Upper lobe of left lung (tissue), 4 donors: ENCODE measurements around the gene HOXA7.

Source experiments
- EP300 ChIP-seq, 4 donors: sonication (generic); formaldehyde crosslinking; IDR thresholded peaks; one replicate each; pipeline ENCODE4 v1.5.1; 2017; ENCODE audit warnings: antibody characterized with exemption in 4 of 4, control low read depth in 2 of 4
- POLR2A ChIP-seq, 4 donors: fragments of 450-650 bp; IDR thresholded peaks; one replicate each; pipeline ENCODE4 v1.5.1; 2016 to 2017; ENCODE audit warnings: antibody characterized with exemption in 4 of 4, mild to moderate bottlenecking in 2 of 4
- POLR2AphosphoS5 ChIP-seq, 2 donors: sonication (generic); formaldehyde crosslinking; IDR thresholded peaks; one replicate each; pipeline ENCODE4 v1.5.1; 2017; ENCODE audit warnings: antibody characterized with exemption in 2 of 2
- TF ChIP-seq, protein P1 (sequence below), 6 experiments: fragments of 450-650 bp in 4 of 6; fragments of 200-600 bp in 2 of 6; sonication (generic) in 2 of 6; IDR thresholded peaks; one replicate each; pipeline ENCODE4 v1.5.1; 2016 to 2019; ENCODE audit warnings: antibody characterized with exemption in 6 of 6

DNA sequence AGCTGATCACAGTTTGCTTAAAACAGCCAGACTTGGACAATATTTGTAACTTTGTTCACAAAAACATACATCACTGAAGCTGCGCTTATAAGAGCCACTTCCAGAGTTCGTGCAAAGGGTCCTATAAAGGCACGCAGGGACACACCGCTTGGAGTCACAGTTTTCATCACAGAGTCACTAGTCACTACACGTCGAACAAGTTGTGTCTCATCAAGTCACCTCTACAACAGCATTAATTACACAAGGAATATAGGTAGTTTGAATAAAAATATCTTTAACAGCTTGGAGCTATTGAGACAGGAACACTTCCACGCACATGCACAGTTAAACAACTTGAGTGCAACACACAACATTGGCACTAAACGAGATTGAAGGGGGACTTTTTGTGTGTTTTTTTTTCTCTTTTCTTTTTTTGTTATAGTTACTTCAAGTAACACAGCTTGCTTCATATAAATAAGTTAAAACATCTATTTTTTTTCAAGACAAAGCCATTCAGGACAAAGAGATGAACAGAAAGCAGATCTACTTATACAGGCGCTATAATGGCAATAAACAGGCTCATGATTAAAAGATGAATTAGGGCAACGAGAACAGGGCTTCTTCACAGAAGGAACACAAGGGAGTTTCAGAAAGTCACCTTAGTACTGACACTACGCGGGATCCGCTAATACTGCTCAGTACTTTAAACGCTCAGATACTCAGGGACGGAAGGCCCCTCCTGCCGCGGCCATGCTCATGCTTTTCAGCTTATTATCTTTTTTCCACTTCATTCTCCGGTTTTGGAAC lies 15.1 kb downstream of the HOXA7 start:
- TF ChIP-seq EP300 (IDR thresholded peaks at IDR 0.05): no peak
- TF ChIP-seq POLR2A (IDR thresholded peaks at IDR 0.05): no peak
- TF ChIP-seq, protein P1, sequence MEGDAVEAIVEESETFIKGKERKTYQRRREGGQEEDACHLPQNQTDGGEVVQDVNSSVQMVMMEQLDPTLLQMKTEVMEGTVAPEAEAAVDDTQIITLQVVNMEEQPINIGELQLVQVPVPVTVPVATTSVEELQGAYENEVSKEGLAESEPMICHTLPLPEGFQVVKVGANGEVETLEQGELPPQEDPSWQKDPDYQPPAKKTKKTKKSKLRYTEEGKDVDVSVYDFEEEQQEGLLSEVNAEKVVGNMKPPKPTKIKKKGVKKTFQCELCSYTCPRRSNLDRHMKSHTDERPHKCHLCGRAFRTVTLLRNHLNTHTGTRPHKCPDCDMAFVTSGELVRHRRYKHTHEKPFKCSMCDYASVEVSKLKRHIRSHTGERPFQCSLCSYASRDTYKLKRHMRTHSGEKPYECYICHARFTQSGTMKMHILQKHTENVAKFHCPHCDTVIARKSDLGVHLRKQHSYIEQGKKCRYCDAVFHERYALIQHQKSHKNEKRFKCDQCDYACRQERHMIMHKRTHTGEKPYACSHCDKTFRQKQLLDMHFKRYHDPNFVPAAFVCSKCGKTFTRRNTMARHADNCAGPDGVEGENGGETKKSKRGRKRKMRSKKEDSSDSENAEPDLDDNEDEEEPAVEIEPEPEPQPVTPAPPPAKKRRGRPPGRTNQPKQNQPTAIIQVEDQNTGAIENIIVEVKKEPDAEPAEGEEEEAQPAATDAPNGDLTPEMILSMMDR (IDR thresholded peaks at IDR 0.05): no peak
- peak in 1 of 2 donors; percentile 4 for TF ChIP-seq POLR2AphosphoS5 (IDR thresholded peaks at IDR 0.05)
